DND-41 (cell line): ENCODE data around the gene MYO19.
A peak's percentile ranks its signal among the peaks of the same experiment; 100 is the strongest.

Source experiments
- ATAC-seq: fragments of 200-7000 bp; cut with Tn5 transposase; 3 replicates; pipeline ENCODE4 v1.9.1; 2021; ENCODE audit warnings: low read depth; ENCODE audit not compliant: insufficient read depth
- DNase-seq: peaks from one replicate; pipeline ENCODE4 v3.0.0-alpha.2; 2020
- H2AFZ ChIP-seq: 2 replicates; pipeline ENCODE4 v1.6.0; 2012; ENCODE audit warnings: low read depth, low read length
- H3K27ac ChIP-seq: 2 replicates; pipeline ENCODE4 v1.5.1; 2012; ENCODE audit warnings: low read length, inconsistent platforms
- H3K27me3 ChIP-seq: fragments of 200-600 bp; sonication (generic); 2 replicates; pipeline ENCODE4 v1.6.0; 2012; ENCODE audit warnings: low read length, mild to moderate bottlenecking, inconsistent platforms; ENCODE audit not compliant: insufficient read depth, poor library complexity
- H3K36me3 ChIP-seq: 2 replicates; pipeline ENCODE4 v1.5.1; 2012; ENCODE audit warnings: low read length, inconsistent platforms; ENCODE audit not compliant: insufficient read depth
- H3K4me1 ChIP-seq: 2 replicates; pipeline ENCODE4 v1.5.1; 2012; ENCODE audit warnings: mild to moderate bottlenecking, low read length; ENCODE audit not compliant: insufficient read depth
- H3K4me2 ChIP-seq: 2 replicates; pipeline ENCODE4 v1.6.0; 2012; ENCODE audit warnings: mild to moderate bottlenecking, moderate library complexity, low read length, inconsistent platforms; ENCODE audit not compliant: insufficient read depth
- H3K4me3 ChIP-seq, 2 experiments: fragments of 200-600 bp in 1 of 2; shearing (Covaris generic) in 1 of 2; 2 replicates each; pipeline ENCODE4 v1.5.1; 2012 to 2016; ENCODE audit warnings: inconsistent platforms in 2 of 2, low read length in 2 of 2, mild to moderate bottlenecking in 2 of 2, low read depth in 1 of 2, moderate library complexity in 1 of 2
- H3K79me2 ChIP-seq: 2 replicates; pipeline ENCODE4 v1.6.0; 2012; ENCODE audit warnings: low read length, inconsistent platforms; ENCODE audit not compliant: insufficient read depth
- H3K9ac ChIP-seq: 2 replicates; pipeline ENCODE4 v1.6.0; 2012; ENCODE audit warnings: low read depth, mild to moderate bottlenecking, inconsistent platforms, low read length, moderate library complexity
- H3K9me3 ChIP-seq: 2 replicates; pipeline ENCODE4 v1.5.1; 2012; ENCODE audit warnings: low read length, moderate library complexity, mild to moderate bottlenecking, inconsistent platforms; ENCODE audit not compliant: insufficient read depth, severe bottlenecking
- H4K20me1 ChIP-seq: 2 replicates; pipeline ENCODE4 v1.6.0; 2012; ENCODE audit warnings: low read length; ENCODE audit not compliant: insufficient read depth
- EZH2 ChIP-seq: IDR thresholded peaks from 3 replicates; pipeline ENCODE4 v1.6.1; 2012; ENCODE audit warnings: borderline replicate concordance, low read depth, mild to moderate bottlenecking, moderate library complexity, low read length, inconsistent platforms; ENCODE audit not compliant: severe bottlenecking
- TF ChIP-seq, protein P1 (sequence below): IDR thresholded peaks from 2 replicates; pipeline ENCODE4 v1.5.1; 2012; ENCODE audit warnings: borderline replicate concordance, low read length, moderate library complexity, mild to moderate bottlenecking; ENCODE audit not compliant: poor library complexity, severe bottlenecking; ENCODE audit errors: extremely low read depth

Gene MYO19

DNA sequence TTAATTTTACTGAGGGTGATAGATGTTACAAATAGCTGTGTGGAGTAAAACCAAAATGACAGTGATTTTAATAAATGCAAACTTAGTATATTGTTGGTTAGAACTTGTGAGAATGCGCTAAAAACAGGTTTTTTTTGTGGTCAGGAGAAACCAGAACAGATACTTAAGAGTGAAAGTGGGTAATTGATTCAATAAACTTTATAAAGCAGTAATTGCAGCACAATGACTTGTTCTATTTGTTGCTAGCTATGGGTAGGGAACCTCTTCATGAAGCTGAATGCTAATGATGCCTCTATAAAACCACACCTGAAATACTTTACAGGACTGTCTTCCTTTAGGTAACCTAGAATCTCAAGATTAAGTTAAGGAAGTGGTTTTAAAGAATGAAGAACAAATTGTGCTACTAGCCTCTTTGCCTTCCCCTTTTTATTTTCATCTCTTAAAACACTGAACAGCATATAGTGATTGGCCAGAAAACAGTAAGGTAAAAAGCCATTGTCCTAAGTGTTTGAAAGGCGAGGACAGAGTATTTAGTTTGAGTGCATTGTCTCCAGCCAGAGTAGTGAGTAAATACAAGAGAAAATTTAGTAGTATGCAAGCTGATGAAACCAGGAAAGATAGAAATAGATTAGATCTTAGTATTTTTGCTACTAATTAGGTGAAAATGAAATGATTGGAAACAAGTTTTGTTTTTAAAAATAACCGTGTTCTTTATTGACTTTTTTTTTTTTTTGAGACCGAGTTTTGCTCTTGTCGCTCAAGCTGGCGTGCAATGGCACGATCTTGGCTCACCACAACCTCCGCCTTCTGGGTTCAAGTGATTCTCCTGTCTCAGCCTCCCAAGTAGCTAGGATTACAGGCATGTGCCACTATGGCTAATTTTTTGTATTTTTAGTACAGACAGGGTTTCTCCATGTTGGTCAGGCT is 16.1 kb upstream of the MYO19 start:
- Histone ChIP-seq H2AFZ (no peak overlapping the region), H3K27me3 (no peaks in the 10 kb centered on the region), H3K4me2 (no peak overlapping the region), H3K27ac (no peak overlapping the region), H3K4me1 (peaks cover 38% of the 10 kb centered on the region), H3K36me3 (peaks cover 72% of the 10 kb centered on the region), H3K79me2 (peaks cover 100% of the 10 kb centered on the region), H3K9me3 (no peaks in the 10 kb centered on the region), H4K20me1 (peaks cover 68% of the 10 kb centered on the region), H3K4me3 (no peak overlapping the region), H3K9ac (no peak overlapping the region)
- DNase-seq = no peak
- ATAC-seq = no peak
- TF ChIP-seq EZH2 = no peak
- TF ChIP-seq, protein P1, sequence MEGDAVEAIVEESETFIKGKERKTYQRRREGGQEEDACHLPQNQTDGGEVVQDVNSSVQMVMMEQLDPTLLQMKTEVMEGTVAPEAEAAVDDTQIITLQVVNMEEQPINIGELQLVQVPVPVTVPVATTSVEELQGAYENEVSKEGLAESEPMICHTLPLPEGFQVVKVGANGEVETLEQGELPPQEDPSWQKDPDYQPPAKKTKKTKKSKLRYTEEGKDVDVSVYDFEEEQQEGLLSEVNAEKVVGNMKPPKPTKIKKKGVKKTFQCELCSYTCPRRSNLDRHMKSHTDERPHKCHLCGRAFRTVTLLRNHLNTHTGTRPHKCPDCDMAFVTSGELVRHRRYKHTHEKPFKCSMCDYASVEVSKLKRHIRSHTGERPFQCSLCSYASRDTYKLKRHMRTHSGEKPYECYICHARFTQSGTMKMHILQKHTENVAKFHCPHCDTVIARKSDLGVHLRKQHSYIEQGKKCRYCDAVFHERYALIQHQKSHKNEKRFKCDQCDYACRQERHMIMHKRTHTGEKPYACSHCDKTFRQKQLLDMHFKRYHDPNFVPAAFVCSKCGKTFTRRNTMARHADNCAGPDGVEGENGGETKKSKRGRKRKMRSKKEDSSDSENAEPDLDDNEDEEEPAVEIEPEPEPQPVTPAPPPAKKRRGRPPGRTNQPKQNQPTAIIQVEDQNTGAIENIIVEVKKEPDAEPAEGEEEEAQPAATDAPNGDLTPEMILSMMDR = no peak

- Histone ChIP-seq H2AFZ (no peak overlapping the region), H3K27ac (0 out of 2 replicates have a peak overlapping the region, but pooled peaks have one; percentile 10), H3K9ac (peak overlapping the region; percentile 100; the same call in 1 of the 2 replicates), H3K4me2 (peak overlapping the region; percentile 88), H3K79me2 (peaks cover 92% of the 10 kb centered on the region), H3K9me3 (no peaks in the 10 kb centered on the region), H3K4me1 (peaks cover 50% of the 10 kb centered on the region), H3K27me3 (no peaks in the 10 kb centered on the region), H3K36me3 (peaks cover 48% of the 10 kb centered on the region), H3K4me3 (peak overlapping the region in 1 of 2 experiments; percentile 69; a peak in 1 of 4 replicates), H4K20me1 (peaks cover 49% of the 10 kb centered on the region)
- ATAC-seq (no peak), DNase-seq (no peak)
- TF ChIP-seq, protein P1 = no peak
- no peak for TF ChIP-seq EZH2
These were observed 13.1 kb upstream of the MYO19 start for GRCh38 chr17:36547776-36548175.

DNA sequence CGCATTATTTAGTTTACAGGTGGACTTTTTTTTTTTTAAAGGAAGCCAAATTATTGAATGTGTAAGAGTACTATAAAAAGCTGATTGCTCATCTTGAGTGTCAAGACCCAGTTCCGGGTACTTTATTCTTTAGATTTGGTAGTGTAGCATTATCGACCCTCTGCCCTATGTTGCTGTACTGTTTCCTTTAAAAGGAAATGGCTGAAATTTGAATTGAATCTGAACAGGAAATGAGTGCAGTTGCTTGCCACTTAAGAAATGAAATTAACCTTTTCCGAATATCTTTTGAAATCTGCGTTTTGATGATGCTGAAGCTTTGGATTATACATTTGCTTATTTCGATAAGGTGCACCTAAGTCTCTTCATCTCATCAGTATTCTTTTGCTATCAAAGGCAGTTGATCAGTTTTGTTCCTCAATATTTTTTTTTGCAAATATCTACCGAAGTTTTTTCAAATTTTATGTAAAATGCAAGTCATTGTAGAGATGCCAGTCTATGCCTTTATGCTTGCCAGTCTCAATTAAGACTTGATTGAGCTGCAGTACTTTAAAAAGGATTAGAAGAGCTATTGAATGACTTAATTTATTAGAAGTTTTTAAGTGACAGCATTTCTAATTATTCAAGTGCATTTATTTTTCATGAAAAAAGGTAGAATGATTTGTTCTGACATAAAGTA is 11.9 kb upstream of the MYO19 start:
- no peak for TF ChIP-seq EZH2
- TF ChIP-seq, protein P1 = no peak
- Histone ChIP-seq H4K20me1 (peaks cover 43% of the 10 kb centered on the region), H3K36me3 (peaks cover 43% of the 10 kb centered on the region), H3K4me2 (peak overlapping the region; percentile 88), H3K4me3 (peak overlapping the region; percentile 69 to 77), H2AFZ (no peak overlapping the region), H3K4me1 (peaks cover 50% of the 10 kb centered on the region), H3K9ac (peak overlapping the region; percentile 100), H3K27me3 (no peaks in the 10 kb centered on the region), H3K79me2 (peaks cover 83% of the 10 kb centered on the region), H3K9me3 (no peaks in the 10 kb centered on the region), H3K27ac (peak overlapping the region; percentile 79)
- no peak for DNase-seq
- no peak for ATAC-seq
